DMS114 treated with DMSO at 0.1 percent for 48 hours (cell line): ENCODE results near the gene CAPRIN1.

ENCODE experiments used
- DNase-seq: peaks from one replicate; lab custom pipeline; 2025; ENCODE audit not compliant: unreplicated experiment; lab: John Stamatoyannopoulos, UW

CAPRIN1 gene

GRCh38 chr11:34139346-34139745, 87.8 kb downstream of the CAPRIN1 start:
- DNase-seq, result no peak

GRCh38 chr11:34140149-34140548, 88.6 kb downstream of the CAPRIN1 start:
- no peak for DNase-seq

- no peak for DNase-seq
These were observed 91.5 kb downstream of the CAPRIN1 start for GRCh38 chr11:34143048-34143447.

GRCh38 chr11:34145073-34145472, 93.5 kb downstream of the CAPRIN1 start:
- DNase-seq, result no peak

- no peak for DNase-seq
These were observed 94.4 kb downstream of the CAPRIN1 start for GRCh38 chr11:34145847-34146381.

- no peak for DNase-seq
These were observed 94.9 kb downstream of the CAPRIN1 start for GRCh38 chr11:34146411-34146810.

- no peak for DNase-seq
These were observed 95.3 kb downstream of the CAPRIN1 start for GRCh38 chr11:34146866-34147265.

GRCh38 chr11:34147581-34147980, 96.0 kb downstream of the CAPRIN1 start:
- no peak for DNase-seq

GRCh38 chr11:34148504-34149165, 97.1 kb downstream of the CAPRIN1 start:
- DNase-seq, result no peak

GRCh38 chr11:34149274-34149673, 97.7 kb downstream of the CAPRIN1 start:
- DNase-seq, result no peak

GRCh38 chr11:34149786-34150185, 98.3 kb downstream of the CAPRIN1 start:
- no peak for DNase-seq

GRCh38 chr11:34150494-34151151, 99.1 kb downstream of the CAPRIN1 start:
- no peak for DNase-seq
